HAP-1 (cell line): ENCODE data around the gene TXNRD2.

Experiments used
- DNase-seq, 2 experiments: peaks; one replicate each; pipeline ENCODE4 v3.0.0-alpha.2; 2016 to 2020; ENCODE audit warnings: low spot score in 2 of 2
- H3K27me3 ChIP-seq: fragments of 250-450 bp; sonication (Bioruptor Pico); 2 replicates; pipeline ENCODE4 v1.5.1; 2020; ENCODE audit warnings: low read depth, mild to moderate bottlenecking, moderate library complexity
- H3K36me3 ChIP-seq: fragments of 250-450 bp; sonication (Bioruptor Pico); replicated peaks from 2 replicates; pipeline ENCODE4 v1.5.1; 2020; ENCODE audit warnings: mild to moderate bottlenecking
- H3K4me1 ChIP-seq: fragments of 250-450 bp; sonication (Bioruptor Pico); 2 replicates; pipeline ENCODE4 v1.5.1; 2020; ENCODE audit warnings: mild to moderate bottlenecking
- H3K4me3 ChIP-seq: fragments of 250-450 bp; sonication (Bioruptor Pico); 2 replicates; pipeline ENCODE4 v1.5.1; 2020; ENCODE audit warnings: mild to moderate bottlenecking, moderate library complexity
- H3K9me3 ChIP-seq: fragments of 250-450 bp; sonication (Bioruptor Pico); 2 replicates; pipeline ENCODE4 v1.5.1; 2020; ENCODE audit warnings: mild to moderate bottlenecking, moderate library complexity
- in situ Hi-C: fragments of 300-500 bp; cut with MboI; formaldehyde crosslinking; loops from 3 replicates; pipeline ENCODE4 v1.14.3; 2020; ENCODE audit warnings: low sequenced_read_pairs, inconsistent platforms, mixed read lengths

The TXNRD2 gene

DNA sequence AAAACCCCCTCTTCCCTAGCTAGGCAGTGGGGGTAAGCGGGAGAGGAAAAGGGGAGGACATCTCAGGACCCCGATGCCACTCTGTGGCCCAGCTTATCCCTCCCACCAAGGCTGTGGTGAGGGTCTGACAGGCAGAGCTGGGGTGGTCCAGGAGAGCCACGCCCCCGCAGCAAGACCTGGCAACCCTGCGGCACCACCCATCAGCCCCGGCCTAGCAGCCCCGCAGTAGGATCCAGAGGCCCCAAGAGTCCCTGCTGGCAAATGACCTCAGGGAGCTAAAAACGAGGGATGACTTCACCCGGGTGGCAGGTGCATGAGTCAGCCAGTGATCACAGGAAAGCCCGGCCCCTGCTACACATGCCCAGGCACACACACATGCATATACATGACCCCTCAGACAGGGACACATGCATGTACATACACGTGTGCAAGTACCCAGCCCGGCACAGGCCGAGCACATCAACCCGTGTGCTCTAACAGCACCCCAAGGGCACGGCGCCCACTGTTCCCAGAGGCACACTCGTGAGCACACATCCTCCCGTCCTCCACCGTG is 42.7 kb upstream of the TXNRD2 start:
- in situ Hi-C loops, result no loop called here
- H3K27me3 ChIP-seq, result no peaks in the 10 kb centered on the region
- DNase-seq, result no peak
- peaks cover 3% of the 10 kb centered on the region for H3K4me1 ChIP-seq
- H3K36me3 ChIP-seq, result 0 out of 2 replicates have a peak, but pooled peaks cover 3% of the 10 kb centered on the region
- no peaks in the 10 kb centered on the region for H3K9me3 ChIP-seq
- no peak overlapping the region for H3K4me3 ChIP-seq

DNA sequence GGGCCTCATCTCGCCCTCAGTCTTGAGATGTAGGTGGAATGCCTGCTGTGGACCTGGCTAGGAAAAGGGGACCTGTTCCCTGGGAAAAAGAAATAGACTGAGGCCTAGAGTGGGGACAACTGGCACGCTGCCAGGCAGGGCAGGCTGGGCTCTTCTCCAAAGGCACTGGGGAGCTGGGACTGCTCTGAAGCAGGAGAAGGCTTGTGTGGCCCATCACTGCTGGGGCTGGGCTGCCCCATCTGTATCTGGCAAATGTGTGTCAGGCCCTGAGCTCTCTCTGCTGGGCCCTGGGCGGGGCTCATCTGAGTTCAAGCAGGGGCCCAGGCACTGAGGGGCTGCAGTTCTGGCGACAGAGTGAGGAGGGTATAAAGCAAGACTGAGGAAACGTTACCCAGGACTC is 42.1 kb upstream of the TXNRD2 start:
- in situ Hi-C loops, result no loop called here
- H3K4me1 ChIP-seq, result peaks cover 3% of the 10 kb centered on the region
- no peak for DNase-seq
- H3K9me3 ChIP-seq, result no peaks in the 10 kb centered on the region
- H3K4me3 ChIP-seq, result no peak overlapping the region
- no peaks in the 10 kb centered on the region for H3K27me3 ChIP-seq
- H3K36me3 ChIP-seq, result 0 out of 2 replicates have a peak, but pooled peaks cover 3% of the 10 kb centered on the region

GRCh38 chr22:19982991-19983578 is 41.5 kb upstream of the TXNRD2 start:
- no peak overlapping the region for H3K4me3 ChIP-seq
- no peak for DNase-seq
- H3K27me3 ChIP-seq, result no peaks in the 10 kb centered on the region
- in situ Hi-C loops, result no loop called here
- no peaks in the 10 kb centered on the region for H3K9me3 ChIP-seq
- H3K36me3 ChIP-seq, result 0 out of 2 replicates have a peak, but pooled peaks cover 3% of the 10 kb centered on the region
- peaks cover 3% of the 10 kb centered on the region for H3K4me1 ChIP-seq

DNA sequence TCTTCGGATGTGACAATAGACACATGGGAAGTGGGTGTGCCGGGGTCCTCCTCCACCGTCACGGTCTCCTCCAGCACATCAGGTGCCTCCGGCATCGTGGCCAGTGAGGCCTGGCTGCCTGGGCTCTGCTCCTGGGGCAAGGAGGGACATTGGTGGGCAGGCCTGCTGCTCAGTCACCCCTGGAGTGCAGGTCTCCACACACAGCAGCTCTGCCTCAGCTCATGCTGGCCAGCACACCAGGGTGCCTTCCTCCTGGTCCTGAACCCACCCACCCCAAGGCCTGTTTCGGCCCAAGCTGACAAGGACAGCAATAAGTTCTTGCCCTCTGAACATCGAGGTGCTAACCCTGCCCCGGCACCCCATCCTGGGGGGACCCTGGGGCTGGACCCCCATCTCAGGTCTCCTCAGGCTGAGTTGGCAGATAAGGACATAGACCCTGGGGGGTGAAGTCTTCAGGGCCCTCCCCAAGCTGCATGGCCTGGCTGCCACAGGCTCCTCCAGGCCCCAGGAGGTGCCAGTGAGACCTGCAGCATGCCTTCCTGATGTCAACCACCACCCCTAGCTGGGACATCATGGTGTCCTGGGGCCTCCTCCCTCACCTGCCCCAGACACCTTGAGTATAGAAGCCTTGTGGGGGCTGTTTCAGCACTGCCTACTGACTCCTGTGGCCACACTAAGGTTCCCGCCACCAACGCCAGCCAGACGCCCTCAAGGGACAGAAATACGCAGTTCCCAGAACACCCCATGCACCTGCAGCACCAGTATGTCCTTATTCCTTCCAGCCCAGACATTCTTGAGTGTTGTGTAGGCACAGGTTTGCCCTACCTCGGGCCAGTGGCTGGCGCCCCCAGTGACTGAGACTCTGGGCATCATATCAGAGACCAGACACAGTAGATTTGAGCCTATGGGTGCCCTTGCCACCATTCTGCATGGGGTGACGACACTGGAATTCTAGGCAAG is 40.6 kb upstream of the TXNRD2 start:
- Histone ChIP-seq H3K9me3 (no peaks in the 10 kb centered on the region), H3K27me3 (no peaks in the 10 kb centered on the region)

DNA sequence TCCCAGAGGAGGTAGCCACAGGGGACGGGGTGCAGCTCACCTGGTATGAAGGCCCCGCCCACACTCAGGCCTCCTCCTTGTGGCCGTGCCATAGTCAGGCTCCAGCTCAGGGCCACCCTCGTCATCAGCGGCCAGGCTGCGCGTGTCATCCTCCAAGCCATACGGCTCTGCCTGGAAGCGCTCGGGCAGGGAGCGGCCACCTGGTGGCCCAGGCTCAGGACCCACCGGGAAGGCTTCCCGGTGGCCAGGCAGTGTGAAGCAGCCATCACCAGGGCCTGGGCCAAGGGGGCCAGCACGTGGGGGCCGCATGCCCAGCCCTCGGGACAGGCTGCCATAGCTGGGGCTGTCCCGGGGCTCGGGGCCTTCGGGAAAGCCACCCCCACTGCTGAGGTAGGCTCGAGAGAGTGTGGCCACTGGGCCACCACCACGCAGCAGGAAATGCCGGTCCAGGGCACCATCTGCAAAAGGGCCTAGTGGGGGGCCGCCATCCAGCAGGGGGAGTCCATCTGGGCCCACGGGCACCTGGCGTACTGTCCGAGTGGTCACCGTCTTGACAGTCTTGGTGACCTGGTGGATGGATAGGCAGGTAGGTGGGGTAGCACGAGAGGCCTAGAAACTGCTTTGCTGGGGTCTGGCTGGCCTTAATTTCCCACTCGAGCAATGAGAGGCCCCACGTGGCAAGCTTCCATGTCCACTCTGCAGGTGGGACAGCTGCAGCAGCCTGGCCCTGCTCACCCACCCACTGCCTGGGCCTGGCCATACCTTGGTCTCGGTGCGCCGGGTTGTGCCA is 39.7 kb upstream of the TXNRD2 start:
- H3K36me3 ChIP-seq, result 0 out of 2 replicates have a peak, but pooled peaks cover 3% of the 10 kb centered on the region
- H3K27me3 ChIP-seq, result no peaks in the 10 kb centered on the region
- no peak for DNase-seq
- H3K4me1 ChIP-seq, result peaks cover 3% of the 10 kb centered on the region
- H3K9me3 ChIP-seq, result no peaks in the 10 kb centered on the region
- in situ Hi-C loops, result no loop called here
- no peak overlapping the region for H3K4me3 ChIP-seq

More for the DNA sequence above, 40.6 kb upstream of the TXNRD2 start:
- Histone ChIP-seq H3K36me3 (0 out of 2 replicates have a peak, but pooled peaks cover 3% of the 10 kb centered on the region), H3K4me3 (no peak overlapping the region), H3K4me1 (peaks cover 3% of the 10 kb centered on the region)
- DNase-seq, result no peak
- in situ Hi-C loops, result no loop called here

GRCh38 chr22:19980766-19981165 is 39.1 kb upstream of the TXNRD2 start:
- no peak for DNase-seq
- Histone ChIP-seq H3K4me1 (no peaks in the 10 kb centered on the region), H3K9me3 (no peaks in the 10 kb centered on the region), H3K27me3 (no peaks in the 10 kb centered on the region), H3K36me3 (0 out of 2 replicates have a peak, but pooled peaks cover 3% of the 10 kb centered on the region), H3K4me3 (no peak overlapping the region)
- in situ Hi-C loops, result no loop called here

DNA sequence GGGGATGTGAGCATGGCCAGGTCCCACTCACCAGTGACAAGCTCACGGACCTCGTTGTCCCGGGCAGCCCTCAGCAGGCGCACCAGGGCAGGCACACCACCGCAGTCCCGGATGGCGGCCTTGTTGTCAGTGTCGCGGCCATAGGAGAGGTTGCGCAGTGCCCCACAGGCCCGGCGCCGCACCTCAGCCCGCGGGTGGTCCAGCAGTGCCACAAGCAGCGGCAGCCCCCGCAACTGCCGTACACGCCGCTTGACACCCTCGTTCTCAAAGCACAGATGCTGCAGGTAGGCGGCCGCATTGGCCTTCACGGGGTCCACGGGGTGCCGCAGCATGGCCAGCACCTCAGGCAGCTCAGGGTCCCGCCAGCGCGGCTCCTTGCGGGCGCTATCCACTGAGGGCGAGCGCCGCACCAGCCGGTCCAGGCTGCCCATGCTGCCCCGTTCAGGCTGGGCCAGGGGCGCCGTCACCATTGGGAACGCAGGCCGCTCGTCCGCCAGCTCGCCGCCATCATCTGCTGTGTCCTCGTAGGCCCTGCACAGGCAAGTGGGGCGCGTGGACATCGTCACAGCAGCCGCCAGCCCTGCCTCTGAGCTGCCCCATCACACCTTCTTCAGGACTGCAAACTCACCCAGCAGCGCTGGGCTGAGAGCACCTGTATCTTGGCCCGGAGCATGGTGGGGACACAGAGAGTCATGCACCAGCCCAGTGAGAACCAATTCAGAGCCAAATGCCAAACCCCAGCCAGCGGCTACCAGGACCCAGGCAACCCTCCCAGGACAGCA is 38.3 kb upstream of the TXNRD2 start:
- no peaks in the 10 kb centered on the region for H3K4me1 ChIP-seq
- in situ Hi-C loops, result no loop called here
- no peak overlapping the region for H3K4me3 ChIP-seq
- 0 out of 2 replicates have a peak, but pooled peaks cover 3% of the 10 kb centered on the region for H3K36me3 ChIP-seq
- no peaks in the 10 kb centered on the region for H3K27me3 ChIP-seq
- no peaks in the 10 kb centered on the region for H3K9me3 ChIP-seq
- no peak for DNase-seq

- Histone ChIP-seq H3K27me3 (no peaks in the 10 kb centered on the region), H3K4me3 (no peak overlapping the region), H3K4me1 (no peaks in the 10 kb centered on the region), H3K9me3 (no peaks in the 10 kb centered on the region), H3K36me3 (0 out of 2 replicates have a peak, but pooled peaks cover 3% of the 10 kb centered on the region)
- DNase-seq, result no peak
- in situ Hi-C loops, result no loop called here
These were observed 37.1 kb upstream of the TXNRD2 start for GRCh38 chr22:19978748-19979147.

GRCh38 chr22:19977296-19978243 is 36.0 kb upstream of the TXNRD2 start:
- Histone ChIP-seq H3K36me3 (peaks cover 5% of the 10 kb centered on the region; the same call in 1 of the 2 replicates), H3K27me3 (no peaks in the 10 kb centered on the region), H3K4me3 (no peak overlapping the region), H3K9me3 (no peaks in the 10 kb centered on the region), H3K4me1 (no peaks in the 10 kb centered on the region)
- in situ Hi-C loops, result no loop called here
- no peak for DNase-seq

- H3K9me3 ChIP-seq, result no peaks in the 10 kb centered on the region
- DNase-seq, result no peak
- peaks cover 13% of the 10 kb centered on the region; the same call in 1 of the 2 replicates for H3K36me3 ChIP-seq
- no peaks in the 10 kb centered on the region for H3K4me1 ChIP-seq
- in situ Hi-C loops, result no loop called here
- no peaks in the 10 kb centered on the region for H3K27me3 ChIP-seq
- no peak overlapping the region for H3K4me3 ChIP-seq
These were observed 35.1 kb upstream of the TXNRD2 start for GRCh38 chr22:19976671-19977070.

GRCh38 chr22:19975707-19976035 is 34.1 kb upstream of the TXNRD2 start:
- Histone ChIP-seq H3K4me1 (no peaks in the 10 kb centered on the region), H3K9me3 (no peaks in the 10 kb centered on the region), H3K27me3 (no peaks in the 10 kb centered on the region), H3K36me3 (peaks cover 20% of the 10 kb centered on the region), H3K4me3 (no peak overlapping the region)
- no peak for DNase-seq
- in situ Hi-C loops, result no loop called here
